ENCODE measurements around the gene ROBO2.

Gene ROBO2

GRCh38 chr3:77345009-77345408, 305.1 kb downstream of the ROBO2 start:
- TF ChIP-seq CTCF (IDR thresholded peaks at IDR 0.05; ENCODE audit: borderline replicate concordance, control extremely low read depth, extremely low read depth, insufficient read depth, missing control alignments), result no peak
- no peak for DNase-seq (ENCODE audit: low spot score)
- in situ Hi-C loops (cut with MboI; ENCODE audit: low sequenced_read_pairs, unreplicated experiment), result no loop called here

- DNase-seq (ENCODE audit: low spot score), result no peak
- in situ Hi-C loops (cut with MboI; ENCODE audit: low sequenced_read_pairs, unreplicated experiment), result no loop called here
- TF ChIP-seq CTCF (IDR thresholded peaks at IDR 0.05; ENCODE audit: borderline replicate concordance, control extremely low read depth, extremely low read depth, insufficient read depth, missing control alignments), result no peak
These were observed 308.5 kb downstream of the ROBO2 start for GRCh38 chr3:77348244-77348855.

GRCh38 chr3:77354958-77355357, 315.1 kb downstream of the ROBO2 start:
- no peak for DNase-seq (ENCODE audit: low spot score)
- in situ Hi-C loops (cut with MboI; ENCODE audit: low sequenced_read_pairs, unreplicated experiment), result no loop called here
- TF ChIP-seq CTCF (IDR thresholded peaks at IDR 0.05; ENCODE audit: borderline replicate concordance, control extremely low read depth, extremely low read depth, insufficient read depth, missing control alignments), result no peak

- no peak for TF ChIP-seq CTCF (IDR thresholded peaks at IDR 0.05; ENCODE audit: borderline replicate concordance, control extremely low read depth, extremely low read depth, insufficient read depth, missing control alignments)
- in situ Hi-C loops (cut with MboI; ENCODE audit: low sequenced_read_pairs, unreplicated experiment), result no loop called here
- no peak for DNase-seq (ENCODE audit: low spot score)
These were observed 323.0 kb downstream of the ROBO2 start for GRCh38 chr3:77362936-77363335.

- in situ Hi-C loops (cut with MboI; ENCODE audit: low sequenced_read_pairs, unreplicated experiment), result no loop called here
- DNase-seq (ENCODE audit: low spot score), result no peak
- TF ChIP-seq CTCF (IDR thresholded peaks at IDR 0.05; ENCODE audit: borderline replicate concordance, control extremely low read depth, extremely low read depth, insufficient read depth, missing control alignments), result no peak
These were observed 325.3 kb downstream of the ROBO2 start for GRCh38 chr3:77365152-77365551.

- in situ Hi-C loops (cut with MboI; ENCODE audit: low sequenced_read_pairs, unreplicated experiment), result no loop called here
- TF ChIP-seq CTCF (IDR thresholded peaks at IDR 0.05; ENCODE audit: borderline replicate concordance, control extremely low read depth, extremely low read depth, insufficient read depth, missing control alignments), result no peak
- no peak for DNase-seq (ENCODE audit: low spot score)
These were observed 330.5 kb downstream of the ROBO2 start for GRCh38 chr3:77370413-77370812.
